Progenitor cell of endocrine pancreas (in vitro differentiated cells): ENCODE data around the gene F10. TPM values are rescaled to one million over a fixed set of nuclear protein-coding genes. Genes with fewer than 3 reads are reported as not detected.

Source experiments
- DNase-seq: peaks from one replicate; pipeline ENCODE4 v3.0.0; 2021; ENCODE audit warnings: low spot score; ENCODE audit not compliant: unreplicated experiment
- H3K27ac Mint-ChIP-seq: 2 replicates; pipeline ENCODE4 v1.8.0; 2021; ENCODE audit warnings: mild to moderate bottlenecking, moderate library complexity, mixed read lengths
- H3K27me3 Mint-ChIP-seq: 2 replicates; pipeline ENCODE4 v1.8.0; 2021; ENCODE audit warnings: mixed read lengths
- H3K36me3 Mint-ChIP-seq: 2 replicates; pipeline ENCODE4 v1.8.0; 2022; ENCODE audit warnings: mixed read lengths; ENCODE audit not compliant: insufficient read depth
- H3K4me1 Mint-ChIP-seq: 2 replicates; pipeline ENCODE4 v1.8.0; 2021; ENCODE audit warnings: low read depth, mixed read lengths
- H3K4me3 Mint-ChIP-seq: 2 replicates; pipeline ENCODE4 v1.8.0; 2021; ENCODE audit warnings: low read depth, mild to moderate bottlenecking, moderate library complexity, mixed read lengths
- H3K9me3 Mint-ChIP-seq: 2 replicates; pipeline ENCODE4 v1.8.0; 2021; ENCODE audit warnings: low read depth, mixed read lengths
- total RNA-seq: library from RNA; stranded (reverse); gene quantifications from 2 replicates; pipeline ENCODE4 v1.2.1, GENCODE V29; 2021
- TF ChIP-seq, protein P1 (sequence below): fragments of 200-600 bp; sonication (generic); IDR thresholded peaks from one replicate; pipeline ENCODE4 v1.5.0; 2021; ENCODE audit warnings: antibody characterized with exemption, mild to moderate bottlenecking; ENCODE audit not compliant: unreplicated experiment

F10 gene
- total RNA-seq, 1 donor from 2014 or later = 30.2 TPM

DNA sequence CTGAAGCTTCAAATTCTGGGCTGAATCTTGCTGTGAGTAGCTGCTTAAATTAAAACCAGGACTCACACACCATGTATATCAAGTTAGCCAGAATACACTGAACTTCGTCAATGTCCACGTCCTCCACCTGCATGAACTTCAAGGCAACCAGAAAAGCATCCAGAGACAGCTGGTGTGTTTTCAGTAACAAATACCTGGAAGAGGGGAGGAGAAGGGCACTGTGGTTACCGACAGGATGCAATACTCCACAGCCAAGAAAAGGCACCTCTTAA lies 56.2 kb downstream of the F10 start:
- Mint-ChIP-seq H3K27me3 (no peaks in the 10 kb centered on the region), H3K36me3 (peaks cover 34% of the 10 kb centered on the region), H3K27ac (no peak overlapping the region), H3K9me3 (no peaks in the 10 kb centered on the region), H3K4me1 (no peaks in the 10 kb centered on the region), H3K4me3 (no peak overlapping the region)
- TF ChIP-seq, protein P1, sequence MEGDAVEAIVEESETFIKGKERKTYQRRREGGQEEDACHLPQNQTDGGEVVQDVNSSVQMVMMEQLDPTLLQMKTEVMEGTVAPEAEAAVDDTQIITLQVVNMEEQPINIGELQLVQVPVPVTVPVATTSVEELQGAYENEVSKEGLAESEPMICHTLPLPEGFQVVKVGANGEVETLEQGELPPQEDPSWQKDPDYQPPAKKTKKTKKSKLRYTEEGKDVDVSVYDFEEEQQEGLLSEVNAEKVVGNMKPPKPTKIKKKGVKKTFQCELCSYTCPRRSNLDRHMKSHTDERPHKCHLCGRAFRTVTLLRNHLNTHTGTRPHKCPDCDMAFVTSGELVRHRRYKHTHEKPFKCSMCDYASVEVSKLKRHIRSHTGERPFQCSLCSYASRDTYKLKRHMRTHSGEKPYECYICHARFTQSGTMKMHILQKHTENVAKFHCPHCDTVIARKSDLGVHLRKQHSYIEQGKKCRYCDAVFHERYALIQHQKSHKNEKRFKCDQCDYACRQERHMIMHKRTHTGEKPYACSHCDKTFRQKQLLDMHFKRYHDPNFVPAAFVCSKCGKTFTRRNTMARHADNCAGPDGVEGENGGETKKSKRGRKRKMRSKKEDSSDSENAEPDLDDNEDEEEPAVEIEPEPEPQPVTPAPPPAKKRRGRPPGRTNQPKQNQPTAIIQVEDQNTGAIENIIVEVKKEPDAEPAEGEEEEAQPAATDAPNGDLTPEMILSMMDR = no peak
- DNase-seq = no peak

DNA sequence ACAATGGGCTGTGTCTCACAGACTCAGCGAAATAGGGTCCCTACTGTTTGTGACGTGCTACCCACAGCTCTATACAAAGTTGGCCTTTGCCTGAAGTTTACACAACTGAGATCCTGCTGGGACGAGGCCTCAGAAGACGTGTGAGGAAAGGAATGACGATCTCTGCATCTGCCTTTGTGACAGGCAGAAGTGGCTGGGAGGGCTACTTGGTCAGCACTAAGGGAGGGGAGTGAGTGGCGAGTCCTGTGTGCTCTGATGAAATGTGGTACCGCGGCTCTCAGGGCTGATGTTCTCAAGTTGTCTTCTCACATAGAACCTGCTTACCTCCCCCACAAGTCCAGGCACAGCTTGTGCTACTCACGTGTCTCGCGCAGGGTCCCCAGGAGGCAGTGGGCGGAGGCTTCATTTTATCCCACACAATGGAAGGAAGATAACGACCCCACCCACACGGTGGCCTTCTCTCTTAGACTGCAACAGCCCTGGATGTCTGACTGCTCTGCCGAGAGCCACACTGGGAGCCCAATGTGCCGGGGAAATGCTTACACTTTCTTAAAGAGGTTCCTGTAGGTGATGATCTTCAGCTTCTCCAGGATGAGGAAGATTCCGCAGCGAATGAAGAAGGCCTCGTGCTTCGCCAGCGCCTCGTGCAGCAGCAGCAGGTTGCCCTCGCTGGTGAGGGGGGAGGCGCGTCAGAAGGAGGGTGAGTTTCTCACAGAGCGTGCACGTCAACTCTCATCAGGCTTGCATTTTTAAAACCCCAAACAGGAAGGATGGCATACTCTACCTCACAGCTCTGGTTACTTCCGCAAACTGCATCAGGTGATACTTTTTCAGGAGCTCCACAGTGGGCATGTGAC lies 57.0 kb downstream of the F10 start:
- TF ChIP-seq, protein P1 = no peak
- Mint-ChIP-seq H3K36me3 (peaks cover 33% of the 10 kb centered on the region), H3K27ac (no peak overlapping the region)

DNA sequence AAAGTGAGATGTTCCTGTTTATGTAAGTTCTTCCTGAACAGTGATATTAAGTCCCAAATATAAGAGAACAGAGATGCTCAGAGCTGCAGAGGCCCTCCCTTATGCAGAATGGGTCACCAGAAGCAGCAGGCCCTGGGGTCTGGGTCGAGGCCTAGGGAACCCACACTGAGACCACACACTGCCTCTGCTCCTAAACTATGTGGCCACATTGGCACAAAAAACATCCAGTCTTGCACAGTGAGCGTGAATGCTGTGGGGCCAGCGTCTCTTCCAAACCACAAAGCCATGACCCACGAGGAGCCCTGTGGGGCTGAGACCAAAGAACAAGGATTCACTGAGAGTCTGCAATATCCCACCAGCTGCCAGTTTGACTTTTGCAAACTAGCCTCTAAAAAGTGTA lies 59.4 kb downstream of the F10 start:
- Mint-ChIP-seq H3K4me3 (no peak overlapping the region), H3K4me1 (no peaks in the 10 kb centered on the region), H3K27ac (no peak overlapping the region), H3K36me3 (peaks cover 25% of the 10 kb centered on the region), H3K9me3 (no peaks in the 10 kb centered on the region), H3K27me3 (no peaks in the 10 kb centered on the region)
- DNase-seq = no peak
- TF ChIP-seq, protein P1 = no peak

More for the DNA sequence above, 57.0 kb downstream of the F10 start:
- Mint-ChIP-seq H3K4me1 (no peaks in the 10 kb centered on the region), H3K4me3 (no peak overlapping the region), H3K27me3 (no peaks in the 10 kb centered on the region), H3K9me3 (no peaks in the 10 kb centered on the region)
- DNase-seq = no peak

DNA sequence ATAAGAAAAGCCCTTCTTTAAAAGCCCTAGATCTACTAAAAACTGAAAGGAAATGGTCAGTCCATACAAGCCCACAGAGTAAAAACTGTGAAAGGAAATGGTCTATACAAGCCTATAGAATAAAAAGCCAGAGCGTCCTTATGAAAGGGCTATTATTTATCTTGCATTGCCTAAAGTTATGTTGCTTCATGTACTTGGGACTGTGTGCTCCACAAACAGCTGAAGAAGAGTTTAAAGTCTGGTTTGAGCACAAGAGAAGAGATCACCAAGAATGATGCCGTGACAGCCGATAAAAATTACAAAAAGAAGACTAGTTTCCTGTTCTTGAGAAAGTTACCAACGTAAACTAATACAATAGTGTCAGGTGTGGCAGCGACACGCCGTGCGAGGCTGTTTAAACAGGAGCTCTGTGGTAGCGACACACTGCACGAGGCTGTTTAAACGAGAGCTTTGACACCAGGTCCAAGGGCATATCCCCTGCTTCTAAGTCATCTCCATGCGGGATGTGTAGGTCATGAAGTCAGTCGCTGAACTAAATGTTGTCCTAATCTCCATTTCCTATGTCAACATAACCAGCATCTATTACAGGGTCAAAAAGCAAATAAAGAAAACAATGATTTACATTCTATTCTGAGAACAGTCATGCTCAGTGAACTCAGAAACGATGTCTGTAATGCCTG lies 61.0 kb downstream of the F10 start:
- Mint-ChIP-seq H3K4me1 (no peaks in the 10 kb centered on the region), H3K9me3 (no peaks in the 10 kb centered on the region), H3K4me3 (no peak overlapping the region), H3K27me3 (no peaks in the 10 kb centered on the region), H3K36me3 (peaks cover 25% of the 10 kb centered on the region), H3K27ac (no peak overlapping the region)
- DNase-seq = no peak
- TF ChIP-seq, protein P1 = no peak

DNA sequence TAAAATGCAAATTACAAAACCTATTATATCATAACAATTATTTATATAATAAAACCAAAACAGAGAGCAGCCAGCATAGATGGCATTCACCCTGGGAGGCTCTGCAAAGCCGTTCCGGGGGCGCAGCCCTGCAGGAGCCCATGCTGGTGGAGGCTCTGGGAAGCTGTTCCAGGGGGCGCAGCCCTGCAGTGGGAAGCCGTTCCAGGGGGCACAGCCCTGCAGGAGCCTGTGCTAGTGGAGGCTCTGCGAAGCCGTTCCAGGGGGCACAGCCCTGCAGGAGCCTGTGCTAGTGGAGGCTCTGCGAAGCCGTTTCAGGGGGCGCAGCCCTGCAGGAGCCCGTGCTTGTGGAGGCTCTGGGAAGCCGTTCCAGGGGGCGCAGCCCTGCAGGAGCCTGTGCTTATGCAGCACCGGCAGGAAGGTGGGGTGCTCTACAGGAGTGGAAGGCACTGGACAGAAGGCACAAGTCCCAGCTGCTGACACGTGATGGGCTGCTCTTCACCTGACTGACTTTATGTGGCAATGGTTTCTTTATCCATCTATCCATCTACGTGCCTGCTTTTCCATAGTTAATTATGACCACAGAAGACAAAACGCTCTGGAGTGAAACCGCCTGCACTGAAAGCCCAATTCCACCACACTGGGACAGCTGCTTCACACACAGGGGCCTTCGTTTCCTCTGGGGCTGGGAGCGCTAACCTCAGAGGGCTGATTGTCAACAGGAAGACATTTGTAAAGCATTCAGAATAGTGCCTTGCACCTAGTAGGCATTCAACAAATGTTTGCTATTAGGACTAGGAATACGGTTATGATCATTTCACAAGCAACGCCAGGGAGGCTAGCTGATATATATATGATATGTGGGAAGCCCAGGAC lies 62.2 kb downstream of the F10 start:
- Mint-ChIP-seq H3K27me3 (no peaks in the 10 kb centered on the region), H3K36me3 (peaks cover 23% of the 10 kb centered on the region), H3K4me3 (no peak overlapping the region), H3K4me1 (no peaks in the 10 kb centered on the region), H3K9me3 (no peaks in the 10 kb centered on the region), H3K27ac (no peak overlapping the region)
- DNase-seq = no peak
- TF ChIP-seq, protein P1 = no peak
